SU-DHL-6 (cell line): Measurements from ENCODE around the gene ZDHHC19.
"Not testable (repeated sequence)": the region's sequence is repeated elsewhere in the genome, so short reads cannot be mapped to it uniquely, and the experiment has no call there.

Experiments used
- H2AFZ ChIP-seq: fragments of 200-600 bp; sonication (generic); 2 replicates; pipeline ENCODE4 v1.6.1; 2014; ENCODE audit warnings: low read depth, mild to moderate bottlenecking, moderate library complexity, mixed read lengths, antibody characterized with exemption, low read length; ENCODE audit not compliant: severe bottlenecking
- H3F3A ChIP-seq: fragments of 200-600 bp; shearing (Covaris generic); 2 replicates; pipeline ENCODE4 v1.6.0; 2016; ENCODE audit warnings: antibody characterized with exemption, mild to moderate bottlenecking; ENCODE audit not compliant: insufficient read depth
- H3K27ac ChIP-seq: fragments of 200-600 bp; sonication (generic); 2 replicates; pipeline ENCODE4 v1.5.1; 2016; ENCODE audit warnings: low read depth, mild to moderate bottlenecking, low read length, moderate library complexity, mixed read lengths
- H3K27me3 ChIP-seq: fragments of 200-600 bp; sonication (generic), shearing (Covaris generic); 2 replicates; pipeline ENCODE4 v1.6.0; 2014; ENCODE audit warnings: mild to moderate bottlenecking, low read length
- H3K36me3 ChIP-seq: fragments of 200-600 bp; sonication (generic); 2 replicates; pipeline ENCODE4 v1.6.1; 2014; ENCODE audit warnings: mild to moderate bottlenecking, low read length, mixed read lengths
- H3K4me2 ChIP-seq: fragments of 300-600, 200-600 bp; shearing (Covaris generic), sonication (generic); 2 replicates; pipeline ENCODE4 v1.6.0; 2014; ENCODE audit warnings: low read length, low read depth, mild to moderate bottlenecking; ENCODE audit not compliant: poor library complexity, severe bottlenecking
- H3K4me3 ChIP-seq: fragments of 200-600 bp; sonication (generic); 2 replicates; pipeline ENCODE4 v1.5.1; 2014; ENCODE audit warnings: antibody characterized with exemption, low read length, mild to moderate bottlenecking, mixed read lengths; ENCODE audit not compliant: insufficient read depth, poor library complexity, severe bottlenecking
- H3K79me2 ChIP-seq: fragments of 200-600 bp; sonication (generic); 2 replicates; pipeline ENCODE4 v1.6.1; 2014; ENCODE audit warnings: mild to moderate bottlenecking, low read length, moderate library complexity; ENCODE audit not compliant: insufficient read depth
- H3K9ac ChIP-seq: fragments of 200-600 bp; sonication (generic); 2 replicates; pipeline ENCODE4 v1.7.0; 2014; ENCODE audit warnings: mild to moderate bottlenecking, low read length
- H3K9me2 ChIP-seq: fragments of 200-600 bp; sonication (generic); replicated peaks from 2 replicates; pipeline ENCODE4 v1.6.1; 2014; ENCODE audit warnings: low read length; ENCODE audit not compliant: insufficient read depth
- H3K9me3 ChIP-seq: fragments of 200-600 bp; sonication (generic); 2 replicates; pipeline ENCODE4 v1.6.1; 2014; ENCODE audit warnings: low read length, mixed read lengths; ENCODE audit not compliant: insufficient read depth
- H4K20me1 ChIP-seq: fragments of 200-600 bp; sonication (generic); 2 replicates; pipeline ENCODE4 v1.6.1; 2014; ENCODE audit warnings: low read depth, mild to moderate bottlenecking, antibody characterized with exemption, low read length, moderate library complexity, mixed read lengths
- CTCF ChIP-seq: fragments of 200-600 bp; sonication (generic); IDR thresholded peaks from one replicate; pipeline ENCODE4 v1.5.1; 2017; ENCODE audit warnings: antibody characterized with exemption, mild to moderate bottlenecking, low read length, moderate library complexity; ENCODE audit not compliant: insufficient read depth, poor library complexity, severe bottlenecking
- EZH2phosphoT487 ChIP-seq: fragments of 200-600 bp; sonication (generic), shearing (Covaris generic); conservative IDR thresholded peaks from 2 replicates; pipeline ENCODE4 v1.6.1; 2018; ENCODE audit warnings: mild to moderate bottlenecking, antibody characterized with exemption, low read length, moderate library complexity, mixed read lengths

ZDHHC19 gene

DNA sequence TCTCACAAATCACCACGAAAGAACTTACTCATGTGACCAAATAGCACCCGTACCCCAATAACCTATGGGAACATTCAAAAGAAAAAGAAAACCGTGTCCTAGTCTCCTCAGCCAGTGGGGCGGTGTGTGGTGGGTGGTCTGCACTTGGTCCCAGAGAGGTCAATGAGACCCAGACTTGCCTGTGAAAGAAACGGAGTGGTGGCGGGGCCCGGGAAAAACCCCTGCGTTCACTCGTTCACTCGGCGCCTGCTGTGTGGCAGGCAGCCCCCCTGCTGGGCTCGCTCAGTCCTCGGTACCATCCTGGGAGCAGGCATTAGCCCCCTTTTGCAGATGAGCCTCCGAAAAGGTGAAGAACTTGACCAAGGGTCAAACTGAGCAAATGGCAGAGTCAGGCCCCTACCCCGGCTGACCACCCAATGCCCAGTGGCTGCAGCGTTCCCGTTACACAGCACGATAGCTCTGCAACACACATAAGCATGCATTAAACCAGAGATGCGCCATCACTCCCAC is 36.0 kb downstream of the ZDHHC19 start:
- Histone ChIP-seq H3K9me2 (no peaks in the 10 kb centered on the region), H3K79me2 (no peaks in the 10 kb centered on the region), H3K4me2 (no peak overlapping the region), H3K9ac (no peak overlapping the region), H2AFZ (no peak overlapping the region), H3F3A (no peaks in the 10 kb centered on the region), H3K27me3 (no peaks in the 10 kb centered on the region), H3K4me3 (no peak overlapping the region), H3K9me3 (no peaks in the 10 kb centered on the region), H4K20me1 (no peaks in the 10 kb centered on the region), H3K36me3 (no peaks in the 10 kb centered on the region), H3K27ac (no peak overlapping the region)
- TF ChIP-seq CTCF (no peak), EZH2phosphoT487 (no peak)

- no peaks in the 10 kb centered on the region for H3K27me3 ChIP-seq
- H3K36me3 ChIP-seq: no peaks in the 10 kb centered on the region
- no peak overlapping the region for H2AFZ ChIP-seq
- H3K79me2 ChIP-seq: no peaks in the 10 kb centered on the region
- H4K20me1 ChIP-seq: no peaks in the 10 kb centered on the region
- no peaks in the 10 kb centered on the region for H3F3A ChIP-seq
- no peaks in the 10 kb centered on the region for H3K9me3 ChIP-seq
- no peak for TF ChIP-seq CTCF
- TF ChIP-seq EZH2phosphoT487: no peak
- no peak overlapping the region for H3K4me3 ChIP-seq
- no peaks in the 10 kb centered on the region for H3K9me2 ChIP-seq
- no peak overlapping the region for H3K27ac ChIP-seq
- H3K4me2 ChIP-seq: no peak overlapping the region
- H3K9ac ChIP-seq: no peak overlapping the region
These were observed 36.5 kb downstream of the ZDHHC19 start for GRCh38 chr3:196174652-196175051.

- H3K9me3 ChIP-seq, H3K27ac ChIP-seq, H3K4me2 ChIP-seq, H3K9me2 ChIP-seq, H3K4me3 ChIP-seq, H3F3A ChIP-seq, H3K9ac ChIP-seq, H4K20me1 ChIP-seq, H3K27me3 ChIP-seq, H3K79me2 ChIP-seq, H3K36me3 ChIP-seq, H2AFZ ChIP-seq: not testable (repeated sequence)
These were observed 40.9 kb downstream of the ZDHHC19 start for GRCh38 chr3:196170296-196170695.

DNA sequence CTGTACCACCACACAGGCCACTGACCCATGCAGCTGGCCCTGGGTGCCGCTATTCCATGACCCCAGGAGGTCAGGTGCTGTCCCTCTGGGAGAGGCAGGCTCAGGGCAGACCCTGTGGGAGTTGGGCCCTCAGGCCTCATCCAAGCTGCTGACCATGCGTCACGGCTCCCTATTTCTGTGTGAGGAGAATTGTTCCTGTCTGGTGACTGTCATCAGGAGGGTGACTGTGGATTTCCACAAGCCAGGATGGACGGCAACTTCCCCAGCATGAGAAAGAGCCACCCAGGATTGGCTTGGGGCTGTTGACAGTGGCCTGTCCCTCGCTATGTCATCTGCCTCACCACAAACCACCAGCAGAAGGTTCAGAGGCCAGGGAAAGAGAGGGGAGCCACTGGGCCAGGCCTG is 41.4 kb downstream of the ZDHHC19 start:
- Histone ChIP-seq H3K27me3 (no peaks in the 10 kb centered on the region), H3K36me3 (no peaks in the 10 kb centered on the region), H3K9me3 (no peaks in the 10 kb centered on the region), H3K27ac (no peak overlapping the region), H4K20me1 (no peaks in the 10 kb centered on the region), H3K4me3 (no peak overlapping the region), H3F3A (no peaks in the 10 kb centered on the region), H3K9me2 (no peaks in the 10 kb centered on the region), H2AFZ (no peak overlapping the region), H3K79me2 (no peaks in the 10 kb centered on the region), H3K9ac (no peak overlapping the region), H3K4me2 (no peak overlapping the region)
- TF ChIP-seq CTCF: no peak
- TF ChIP-seq EZH2phosphoT487: no peak
